Mucosa of descending colon (tissue), 3 donors: ENCODE measurements around the gene HIGD1C. TPM values are rescaled to one million over a fixed set of nuclear protein-coding genes. Genes with fewer than 3 reads are reported as not detected.
"Not testable (repeated sequence)": the region's sequence is repeated elsewhere in the genome, so short reads cannot be mapped to it uniquely, and the experiment has no call there.

ENCODE experiments used
- ATAC-seq: fragments of 200-7000 bp; cut with Tn5 transposase; one replicate; pipeline ENCODE4 v1.9.1; 2020; ENCODE audit warnings: mild to moderate bottlenecking, moderate library complexity
- DNase-seq, 3 donors: peaks; one replicate each; pipeline ENCODE4 v3.0.0-alpha.2; 2020
- H3K36me3 ChIP-seq: fragments of 200-600 bp; one replicate; pipeline ENCODE4 v1.8.0; 2021; ENCODE audit warnings: low read depth, mild to moderate bottlenecking
- H3K4me1 ChIP-seq: fragments of 200-600 bp; one replicate; pipeline ENCODE4 v1.8.0; 2021; ENCODE audit warnings: low read depth, mild to moderate bottlenecking
- H3K4me3 ChIP-seq: fragments of 200-600 bp; one replicate; pipeline ENCODE4 v1.8.0; 2021; ENCODE audit warnings: mild to moderate bottlenecking
- H3K9me3 ChIP-seq: fragments of 200-600 bp; one replicate; pipeline ENCODE4 v1.8.0; 2021; ENCODE audit warnings: mild to moderate bottlenecking
- intact Hi-C, 2 donors: fragments of 100-400 bp; cut with DNase I in 1 of 2; cut with micrococcal nuclease in 1 of 2; formaldehyde crosslinking; loops; one replicate each; pipeline versions ENCODE4 v1.11.0 to v1.11.1; 2022; cut with DNase I, micrococcal nuclease
- total RNA-seq, 3 donors: library from RNA; stranded (reverse); fragmentation: NEBNext Ultra II Directional in 2 of 3; extraction: Animal tissue kit (Norgen Biotek cat#: 25700) in 2 of 3; gene quantifications; one replicate each; pipeline versions ENCODE4 v1.2.1 to v1.2.4, GENCODE V29; 2021 to 2023
- TF ChIP-seq, protein P1 (sequence below): fragments of 200-600 bp; IDR thresholded peaks from one replicate; pipeline ENCODE4 v1.8.0; 2022; ENCODE audit warnings: antibody characterized with exemption, mild to moderate bottlenecking
- donor health status: DM: no; HTN: no; CAD: no; lungs with moderate emphysema.
- donor health status: DM: no; HTN: no; CAD: no.
- donor health status: DM: no; HTN: yes; CAD: no.

Gene HIGD1C
- total RNA-seq, 3 donors from 2014 or later: not detected

DNA sequence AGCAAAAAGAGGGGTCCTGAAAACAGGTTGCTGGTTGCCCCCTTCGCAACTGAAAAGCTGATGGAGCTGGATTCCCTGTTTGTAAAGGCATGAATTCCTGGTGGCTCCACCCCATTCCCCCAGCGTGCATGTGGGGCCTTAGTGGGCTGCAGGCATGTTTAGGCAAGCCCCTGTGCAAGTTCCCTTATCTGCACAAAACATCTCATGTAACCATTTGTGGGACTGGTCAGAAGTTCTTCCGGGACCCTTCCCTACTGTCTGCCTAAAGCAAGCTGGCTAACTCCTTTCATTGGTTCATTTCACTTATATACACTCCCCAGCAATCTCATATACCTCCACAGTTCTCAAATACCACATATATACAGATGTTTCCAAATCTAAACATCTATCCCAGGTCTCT lies 24.0 kb upstream of the HIGD1C start:
- DNase-seq (no peak), ATAC-seq (no peak)
- intact Hi-C loops: no loop called here
- no peaks in the 10 kb centered on the region for H3K9me3 ChIP-seq
- H3K4me3 ChIP-seq: no peak overlapping the region
- no peaks in the 10 kb centered on the region for H3K36me3 ChIP-seq
- TF ChIP-seq, protein P1, sequence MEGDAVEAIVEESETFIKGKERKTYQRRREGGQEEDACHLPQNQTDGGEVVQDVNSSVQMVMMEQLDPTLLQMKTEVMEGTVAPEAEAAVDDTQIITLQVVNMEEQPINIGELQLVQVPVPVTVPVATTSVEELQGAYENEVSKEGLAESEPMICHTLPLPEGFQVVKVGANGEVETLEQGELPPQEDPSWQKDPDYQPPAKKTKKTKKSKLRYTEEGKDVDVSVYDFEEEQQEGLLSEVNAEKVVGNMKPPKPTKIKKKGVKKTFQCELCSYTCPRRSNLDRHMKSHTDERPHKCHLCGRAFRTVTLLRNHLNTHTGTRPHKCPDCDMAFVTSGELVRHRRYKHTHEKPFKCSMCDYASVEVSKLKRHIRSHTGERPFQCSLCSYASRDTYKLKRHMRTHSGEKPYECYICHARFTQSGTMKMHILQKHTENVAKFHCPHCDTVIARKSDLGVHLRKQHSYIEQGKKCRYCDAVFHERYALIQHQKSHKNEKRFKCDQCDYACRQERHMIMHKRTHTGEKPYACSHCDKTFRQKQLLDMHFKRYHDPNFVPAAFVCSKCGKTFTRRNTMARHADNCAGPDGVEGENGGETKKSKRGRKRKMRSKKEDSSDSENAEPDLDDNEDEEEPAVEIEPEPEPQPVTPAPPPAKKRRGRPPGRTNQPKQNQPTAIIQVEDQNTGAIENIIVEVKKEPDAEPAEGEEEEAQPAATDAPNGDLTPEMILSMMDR: no peak
- H3K4me1 ChIP-seq: peaks cover 35% of the 10 kb centered on the region

DNA sequence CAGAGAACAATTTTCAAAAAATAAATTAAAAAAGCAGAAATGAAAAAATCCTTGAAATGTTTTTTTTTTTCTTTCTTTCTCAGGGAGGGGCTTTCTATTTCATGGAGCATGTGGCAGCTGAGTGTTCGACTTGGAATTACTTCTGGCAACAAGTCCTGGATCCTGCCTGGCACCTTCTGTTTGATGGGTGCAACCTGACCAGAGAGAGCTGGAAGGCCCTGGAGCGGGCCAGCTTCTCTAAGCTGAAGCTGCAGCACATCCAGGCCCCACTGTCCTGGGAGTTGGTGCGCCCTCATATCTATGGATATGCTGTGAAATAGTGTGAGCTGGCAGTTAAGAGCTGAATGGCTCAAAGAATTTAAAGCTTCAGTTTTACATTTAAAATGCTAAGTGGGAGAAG lies 22.5 kb upstream of the HIGD1C start:
- no peak overlapping the region for H3K4me3 ChIP-seq
- H3K36me3 ChIP-seq: no peaks in the 10 kb centered on the region
- TF ChIP-seq, protein P1: no peak
- no peak for DNase-seq
- intact Hi-C loops: loop anchor here in 1 of 2 donors (10.0 kb wide), 1 partner anchor 55 kb away; no protein-coding TSS in a partner anchor
- ATAC-seq: no peak
- peaks cover 42% of the 10 kb centered on the region for H3K4me1 ChIP-seq
- no peaks in the 10 kb centered on the region for H3K9me3 ChIP-seq

DNA sequence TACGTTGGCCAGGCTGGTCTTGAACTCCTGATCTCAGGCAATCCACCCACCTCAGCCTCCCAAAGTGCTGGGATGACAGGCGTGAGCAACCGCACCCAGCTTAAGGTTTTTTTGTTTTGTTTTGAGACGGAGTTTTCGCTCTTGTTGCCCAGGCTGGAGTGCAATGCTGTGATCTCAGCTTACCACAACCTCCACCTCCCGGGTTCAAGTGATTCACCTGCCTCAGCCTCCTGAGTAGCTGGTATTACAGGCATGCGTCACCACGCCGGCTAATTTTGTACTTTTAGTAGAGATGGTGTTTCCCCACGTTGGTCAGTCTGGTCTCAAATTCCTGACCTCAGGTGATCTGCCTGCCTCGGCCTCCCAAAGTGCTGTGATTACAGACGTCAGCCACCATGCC lies 21.9 kb upstream of the HIGD1C start:
- DNase-seq, ATAC-seq, H3K36me3 ChIP-seq, H3K4me3 ChIP-seq, H3K9me3 ChIP-seq: not testable (repeated sequence)
- intact Hi-C loops: loop anchor here in 1 of 2 donors (10.0 kb wide), 1 partner anchor 54 kb away; no protein-coding TSS in a partner anchor
- H3K4me1 ChIP-seq: peaks cover 48% of the 10 kb centered on the region

DNA sequence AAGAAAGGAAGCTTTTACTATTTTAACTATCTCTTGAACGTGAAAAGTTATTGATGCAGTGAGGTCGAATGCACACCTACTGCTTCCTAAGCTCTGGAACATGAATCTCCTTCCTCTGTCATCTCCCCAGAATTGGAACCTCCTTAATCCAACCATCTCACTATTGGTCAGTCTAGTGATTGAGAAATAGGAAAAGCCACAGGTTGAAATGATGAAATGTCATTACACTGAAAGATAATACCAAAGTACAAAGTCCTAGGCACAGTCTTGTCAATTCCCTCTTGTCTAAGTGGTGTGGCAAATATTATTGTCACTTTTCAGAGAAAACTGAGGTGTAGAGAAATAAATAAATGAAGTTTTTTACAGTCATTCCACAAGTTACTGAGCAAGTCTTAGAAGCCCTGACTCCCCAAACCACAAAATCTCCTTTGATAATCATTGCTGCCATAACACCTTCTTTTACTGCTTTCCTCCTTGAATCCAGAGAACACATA lies 19.5 kb upstream of the HIGD1C start:
- ATAC-seq: peak; percentile 68
- H3K4me1 ChIP-seq: peaks cover 49% of the 10 kb centered on the region
- DNase-seq: no peak
- TF ChIP-seq, protein P1: no peak
- intact Hi-C loops: loop anchor here in 1 of 2 donors (10.0 kb wide), 1 partner anchor 52 kb away; no protein-coding TSS in a partner anchor
- no peak overlapping the region for H3K4me3 ChIP-seq
- H3K9me3 ChIP-seq: peaks cover 7% of the 10 kb centered on the region
- H3K36me3 ChIP-seq: no peaks in the 10 kb centered on the region

DNA sequence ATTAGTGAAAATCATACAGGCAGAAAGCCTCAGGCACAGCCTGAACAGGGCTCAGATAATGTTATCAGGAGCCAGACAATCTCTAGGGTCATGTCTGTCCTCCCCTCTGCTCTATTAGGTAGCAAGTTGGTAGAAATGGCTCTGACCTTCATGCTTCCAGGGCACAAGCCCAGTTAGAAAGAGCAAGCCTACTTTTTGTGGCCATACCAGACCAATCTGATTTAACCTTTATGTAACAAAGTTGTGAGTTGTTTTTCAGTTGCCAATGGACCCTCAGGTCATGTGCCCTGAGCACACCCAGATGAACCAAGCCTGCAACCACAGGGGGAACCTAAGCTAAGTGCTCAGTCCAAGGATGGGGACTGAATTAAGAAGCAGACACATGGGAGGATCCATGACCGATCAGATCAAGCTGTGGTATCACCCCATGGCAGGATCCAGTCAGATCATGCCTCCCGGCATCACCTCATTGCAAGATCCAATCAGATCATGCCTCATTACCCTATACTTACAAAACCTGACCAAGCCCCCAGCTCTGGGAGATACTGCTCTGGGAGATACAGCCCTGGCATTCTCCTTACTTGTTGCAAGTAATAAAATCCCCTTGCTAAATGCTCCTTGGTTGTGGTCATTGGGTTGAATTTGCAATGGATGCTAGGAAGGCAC lies 18.8 kb upstream of the HIGD1C start:
- no peaks in the 10 kb centered on the region for H3K36me3 ChIP-seq
- ATAC-seq (peak; percentile 15), DNase-seq (no peak)
- no peak overlapping the region for H3K4me3 ChIP-seq
- peaks cover 10% of the 10 kb centered on the region for H3K9me3 ChIP-seq
- TF ChIP-seq, protein P1: no peak
- peaks cover 49% of the 10 kb centered on the region for H3K4me1 ChIP-seq
- intact Hi-C loops: loop anchor here in 1 of 2 donors (10.0 kb wide), 1 partner anchor 51 kb away; no protein-coding TSS in a partner anchor

DNA sequence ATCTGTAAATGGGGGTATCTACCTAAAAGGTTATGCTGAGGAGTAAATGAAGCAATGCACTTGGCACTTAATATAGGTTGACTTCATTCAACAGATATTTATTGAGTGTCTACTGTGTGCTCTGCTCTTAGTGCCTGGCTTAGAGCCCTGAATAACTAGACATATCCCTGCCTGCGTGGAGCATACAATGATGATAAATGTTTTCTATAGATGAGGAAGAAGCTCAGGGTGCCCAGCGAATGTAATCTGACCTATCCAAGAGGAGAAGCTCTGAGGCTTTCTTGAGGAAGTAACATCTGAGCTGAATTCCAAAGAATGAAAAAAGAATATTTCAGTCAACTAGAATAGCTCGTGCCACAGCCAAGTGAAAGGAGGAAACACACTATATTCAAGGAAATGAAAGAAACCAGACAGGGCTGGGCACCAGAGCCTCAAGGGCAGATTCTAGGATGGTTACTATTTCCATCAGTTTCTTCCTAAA lies 17.9 kb upstream of the HIGD1C start:
- H3K4me3 ChIP-seq: no peak overlapping the region
- DNase-seq (no peak), ATAC-seq (peak; percentile 69)
- peaks cover 10% of the 10 kb centered on the region for H3K9me3 ChIP-seq
- peaks cover 49% of the 10 kb centered on the region for H3K4me1 ChIP-seq
- TF ChIP-seq, protein P1: no peak
- H3K36me3 ChIP-seq: no peaks in the 10 kb centered on the region
- intact Hi-C loops: loop anchor here in 1 of 2 donors (10.0 kb wide), 1 partner anchor 50 kb away; no protein-coding TSS in a partner anchor
